Spleen (tissue), 7 donors: ENCODE data around the gene ITFG1.

ENCODE experiments used
- POLR2A ChIP-seq, 3 donors: fragments of 450-650 bp; IDR thresholded peaks; one replicate each; pipeline ENCODE4 v1.5.1; 2017; ENCODE audit warnings: antibody characterized with exemption in 3 of 3, mild to moderate bottlenecking in 1 of 3
- POLR2AphosphoS5 ChIP-seq, 3 donors: sonication (generic); formaldehyde crosslinking; IDR thresholded peaks; one replicate each; pipeline ENCODE4 v1.5.1; 2017; ENCODE audit warnings: antibody characterized with exemption in 3 of 3
- TF ChIP-seq, protein P1 (sequence below), 11 experiments: fragments of 200-600 bp in 7 of 11; fragments of 450-650 bp in 4 of 11; sonication (generic) in 4 of 11; IDR thresholded peaks in 8 of 11; conservative IDR thresholded peaks in 3 of 11; 1 replicate in 7 of 11; 2 replicates in 4 of 11; pipeline versions ENCODE4 v1.4.0 to v1.8.0; 2016 to 2021; ENCODE audit warnings: antibody characterized with exemption in 11 of 11, inconsistent platforms in 4 of 11, mild to moderate bottlenecking in 1 of 11
- donor health status: DM: no; HTN: no; CAD: no; lungs with moderate emphysema.
- donor health status: DM: no; HTN: no; CAD: no.
- donor health status: DM: no; HTN: no; CAD: no.

DNA sequence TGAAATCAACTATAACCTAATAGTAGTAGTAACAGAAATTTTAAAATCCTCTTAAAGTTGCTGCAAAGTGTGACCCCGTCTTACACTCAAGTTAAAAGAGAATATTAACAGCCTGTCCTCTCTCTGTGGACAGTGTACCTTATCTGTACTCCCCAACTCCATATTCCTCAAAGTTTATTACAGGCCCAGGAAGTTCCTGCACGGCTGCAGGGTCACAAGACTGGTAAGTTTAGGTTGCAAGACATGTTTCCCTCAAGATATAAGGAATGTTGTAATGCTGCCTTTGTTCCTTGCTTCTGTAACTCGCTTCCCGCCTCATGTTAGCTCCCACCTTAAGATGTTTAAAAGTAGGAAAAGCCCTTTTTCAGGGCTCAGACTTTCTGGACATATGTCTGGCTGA is 72.2 kb downstream of the ITFG1 start:
- TF ChIP-seq, protein P1, sequence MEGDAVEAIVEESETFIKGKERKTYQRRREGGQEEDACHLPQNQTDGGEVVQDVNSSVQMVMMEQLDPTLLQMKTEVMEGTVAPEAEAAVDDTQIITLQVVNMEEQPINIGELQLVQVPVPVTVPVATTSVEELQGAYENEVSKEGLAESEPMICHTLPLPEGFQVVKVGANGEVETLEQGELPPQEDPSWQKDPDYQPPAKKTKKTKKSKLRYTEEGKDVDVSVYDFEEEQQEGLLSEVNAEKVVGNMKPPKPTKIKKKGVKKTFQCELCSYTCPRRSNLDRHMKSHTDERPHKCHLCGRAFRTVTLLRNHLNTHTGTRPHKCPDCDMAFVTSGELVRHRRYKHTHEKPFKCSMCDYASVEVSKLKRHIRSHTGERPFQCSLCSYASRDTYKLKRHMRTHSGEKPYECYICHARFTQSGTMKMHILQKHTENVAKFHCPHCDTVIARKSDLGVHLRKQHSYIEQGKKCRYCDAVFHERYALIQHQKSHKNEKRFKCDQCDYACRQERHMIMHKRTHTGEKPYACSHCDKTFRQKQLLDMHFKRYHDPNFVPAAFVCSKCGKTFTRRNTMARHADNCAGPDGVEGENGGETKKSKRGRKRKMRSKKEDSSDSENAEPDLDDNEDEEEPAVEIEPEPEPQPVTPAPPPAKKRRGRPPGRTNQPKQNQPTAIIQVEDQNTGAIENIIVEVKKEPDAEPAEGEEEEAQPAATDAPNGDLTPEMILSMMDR (IDR thresholded peaks at IDR 0.05 in 8 of 11, conservative IDR thresholded peaks at IDR 0.05 in 3 of 11), result no peak
- TF ChIP-seq POLR2AphosphoS5 (IDR thresholded peaks at IDR 0.05) (no peak), POLR2A (IDR thresholded peaks at IDR 0.05) (no peak)
